WTC11 (cell line): Measurements from ENCODE around the gene MBOAT1. TPM values are rescaled to one million over a fixed set of nuclear protein-coding genes. Genes with fewer than 3 reads are reported as not detected.

Experiments used
- ATAC-seq: fragments of 200-7000 bp; cut with Tn5 transposase; 2 replicates; pipeline ENCODE4 v1.10.0; 2021; ENCODE audit warnings: mild to moderate bottlenecking, moderate library complexity
- CTCF ChIA-PET: fragments of 300-600 bp; sonication (Branson Sonifier 250); formaldehyde crosslinking; loops from one replicate; lab custom pipeline; 2021; ENCODE audit warnings: antibody characterized with exemption; lab: Charles Lee
- POLR2A ChIA-PET: fragments of 350-600 bp; sonication (Branson Sonifier 250); formaldehyde crosslinking; loops from one replicate; lab custom pipeline; 2021; ENCODE audit warnings: antibody characterized with exemption; lab: Charles Lee
- DNase-seq: peaks from one replicate; pipeline ENCODE4 v3.0.0; 2021; ENCODE audit warnings: low spot score
- H3K27ac Mint-ChIP-seq: 2 replicates; pipeline ENCODE4 v1.8.0; 2021; ENCODE audit warnings: mixed read lengths
- H3K27me3 Mint-ChIP-seq: 2 replicates; pipeline ENCODE4 v1.8.0; 2021; ENCODE audit warnings: low read depth, mild to moderate bottlenecking, moderate library complexity, mixed read lengths
- H3K36me3 Mint-ChIP-seq: 2 replicates; pipeline ENCODE4 v1.8.0; 2021; ENCODE audit warnings: mixed read lengths
- H3K4me1 Mint-ChIP-seq: 2 replicates; pipeline ENCODE4 v1.8.0; 2022; ENCODE audit warnings: mixed read lengths
- H3K4me3 Mint-ChIP-seq: 2 replicates; pipeline ENCODE4 v1.8.0; 2021; ENCODE audit warnings: mild to moderate bottlenecking, moderate library complexity, mixed read lengths
- H3K9me3 Mint-ChIP-seq: 2 replicates; pipeline ENCODE4 v1.8.0; 2021; ENCODE audit warnings: mixed read lengths
- ATF1 ChIP-seq: sonication (generic); formaldehyde crosslinking; IDR thresholded peaks from 2 replicates; pipeline ENCODE4 v1.8.1; 2023; ENCODE audit warnings: mild to moderate bottlenecking, moderate library complexity, missing genetic modification reagents
- CBFB ChIP-seq: sonication (generic); formaldehyde crosslinking; IDR thresholded peaks from 2 replicates; pipeline ENCODE4 v1.8.1; 2022; ENCODE audit warnings: mild to moderate bottlenecking, low read depth, missing genetic modification reagents
- CDX4 ChIP-seq: fragments of 250-450 bp; sonication (Bioruptor Pico); IDR thresholded peaks from 2 replicates; pipeline ENCODE4 v1.9.0; 2021; ENCODE audit warnings: moderate library complexity, mild to moderate bottlenecking, inconsistent platforms, borderline replicate concordance
- EMX1 ChIP-seq: fragments of 250-450 bp; sonication (Bioruptor Pico); IDR thresholded peaks from 2 replicates; pipeline ENCODE4 v1.8.0; 2021; ENCODE audit warnings: mild to moderate bottlenecking
- FOXK1 ChIP-seq: sonication (generic); formaldehyde crosslinking; IDR thresholded peaks from 2 replicates; pipeline ENCODE4 v1.8.0; 2022; ENCODE audit warnings: mild to moderate bottlenecking, moderate library complexity, missing genetic modification reagents
- FOXP1 ChIP-seq: sonication (generic); formaldehyde crosslinking; IDR thresholded peaks from 2 replicates; pipeline ENCODE4 v1.8.0; 2022; ENCODE audit warnings: missing genetic modification reagents, mild to moderate bottlenecking, moderate library complexity, borderline replicate concordance
- GRHL2 ChIP-seq: fragments of 250-450 bp; sonication (Bioruptor Pico); IDR thresholded peaks from 2 replicates; pipeline ENCODE4 v1.8.0; 2022; ENCODE audit warnings: mild to moderate bottlenecking, moderate library complexity; ENCODE audit not compliant: insufficient replicate concordance, severe bottlenecking
- HMGA2 ChIP-seq: fragments of 250-450 bp; sonication (Bioruptor Pico); IDR thresholded peaks from 2 replicates; pipeline ENCODE4 v1.4.0; 2021; ENCODE audit warnings: mild to moderate bottlenecking, moderate library complexity
- KAT7 ChIP-seq: sonication (generic); formaldehyde crosslinking; IDR thresholded peaks from 2 replicates; pipeline ENCODE4 v1.8.1; 2023; ENCODE audit warnings: missing genetic modification reagents, mild to moderate bottlenecking, borderline replicate concordance
- MAX ChIP-seq: sonication (generic); formaldehyde crosslinking; IDR thresholded peaks from 2 replicates; pipeline ENCODE4 v1.8.0; 2022; ENCODE audit warnings: mild to moderate bottlenecking, missing genetic modification reagents
- NFE2L1 ChIP-seq: sonication (generic); formaldehyde crosslinking; IDR thresholded peaks from 2 replicates; pipeline ENCODE4 v1.8.1; 2023; ENCODE audit warnings: missing genetic modification reagents
- NR1H2 ChIP-seq: sonication (generic); formaldehyde crosslinking; IDR thresholded peaks from 2 replicates; pipeline ENCODE4 v1.9.0; 2021; ENCODE audit warnings: mild to moderate bottlenecking, moderate library complexity, missing genetic modification reagents
- ZBTB21 ChIP-seq: sonication (generic); formaldehyde crosslinking; IDR thresholded peaks from 2 replicates; pipeline ENCODE4 v1.8.1; 2023; ENCODE audit warnings: mild to moderate bottlenecking, missing genetic modification reagents, borderline replicate concordance
- ZNF219 ChIP-seq: sonication (generic); formaldehyde crosslinking; IDR thresholded peaks from 2 replicates; pipeline ENCODE4 v1.8.0; 2023; ENCODE audit warnings: missing genetic modification reagents, mild to moderate bottlenecking, borderline replicate concordance
- ZNF232 ChIP-seq: sonication (generic); formaldehyde crosslinking; IDR thresholded peaks from 2 replicates; pipeline ENCODE4 v1.8.0; 2022; ENCODE audit warnings: mild to moderate bottlenecking, missing genetic modification reagents
- ZNF263 ChIP-seq: sonication (generic); formaldehyde crosslinking; IDR thresholded peaks from 2 replicates; pipeline ENCODE4 v1.8.1; 2022; ENCODE audit warnings: low read depth, mild to moderate bottlenecking, moderate library complexity, missing genetic modification reagents
- total RNA-seq: library from RNA; stranded (reverse); gene quantifications from 3 replicates; pipeline ENCODE4 v1.2.3, GENCODE V29; 2021
- TF ChIP-seq, protein P1 (sequence below): sonication (generic); formaldehyde crosslinking; IDR thresholded peaks from 2 replicates; pipeline ENCODE4 v1.8.0; 2022; ENCODE audit warnings: mild to moderate bottlenecking, missing genetic modification reagents
- TF ChIP-seq, protein P2 (sequence below): fragments of 250-450 bp; sonication (Bioruptor Pico); conservative IDR thresholded peaks from 2 replicates; pipeline ENCODE4 v1.9.0; 2021; ENCODE audit warnings: mild to moderate bottlenecking
- TF ChIP-seq, protein P3 (sequence below): fragments of 250-450 bp; sonication (Bioruptor Pico); IDR thresholded peaks from 2 replicates; pipeline ENCODE4 v1.9.0; 2021; ENCODE audit warnings: mild to moderate bottlenecking, borderline replicate concordance
- TF ChIP-seq, protein P4 (sequence below): sonication (generic); formaldehyde crosslinking; IDR thresholded peaks from 2 replicates; pipeline ENCODE4 v1.8.0; 2022; ENCODE audit warnings: missing genetic modification reagents

MBOAT1 gene
- total RNA-seq, 1 experiment from 2014 or later = 22.9 TPM

DNA sequence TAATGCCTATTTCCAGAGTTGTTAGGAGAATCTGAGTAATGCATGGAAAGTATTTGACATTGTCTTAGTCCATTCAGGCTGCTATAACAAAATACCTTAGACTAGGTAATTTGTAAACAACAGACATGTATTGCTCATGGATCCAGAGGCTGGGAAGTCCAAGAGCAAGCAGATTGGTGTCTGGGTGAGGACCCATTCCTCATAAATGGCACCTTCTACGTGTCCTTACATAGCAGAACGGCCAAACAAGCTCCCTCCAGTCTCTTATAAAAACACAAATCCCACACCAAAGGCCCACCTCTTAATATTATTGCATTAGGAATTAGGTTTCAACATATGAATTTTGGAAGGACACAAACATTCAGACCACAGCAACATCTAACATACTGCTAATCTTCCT is 30.2 kb downstream of the MBOAT1 start:
- POLR2A ChIA-PET = no interaction called here
- Mint-ChIP-seq H3K36me3 (peaks cover 20% of the 10 kb centered on the region), H3K27ac (no peak overlapping the region), H3K9me3 (peaks cover 21% of the 10 kb centered on the region), H3K4me3 (no peak overlapping the region), H3K27me3 (no peaks in the 10 kb centered on the region), H3K4me1 (no peaks in the 10 kb centered on the region)
- no peak for DNase-seq
- no peak for ATAC-seq
- TF ChIP-seq CDX4 (CRISPR knock-in tag) (no peak), ZNF232 (no peak), CBFB (CRISPR knock-in tag) (no peak), GRHL2 (CRISPR knock-in tag) (no peak), ZNF263 (CRISPR knock-in tag) (no peak), EMX1 (no peak), ATF1 (no peak), KAT7 (CRISPR knock-in tag) (no peak), FOXP1 (CRISPR knock-in tag) (no peak), HMGA2 (no peak), NR1H2 (no peak), ZNF219 (CRISPR knock-in tag) (no peak), ZBTB21 (CRISPR knock-in tag) (no peak), FOXK1 (no peak), MAX (CRISPR knock-in tag) (no peak), NFE2L1 (CRISPR knock-in tag) (no peak)
- TF ChIP-seq, protein P1, sequence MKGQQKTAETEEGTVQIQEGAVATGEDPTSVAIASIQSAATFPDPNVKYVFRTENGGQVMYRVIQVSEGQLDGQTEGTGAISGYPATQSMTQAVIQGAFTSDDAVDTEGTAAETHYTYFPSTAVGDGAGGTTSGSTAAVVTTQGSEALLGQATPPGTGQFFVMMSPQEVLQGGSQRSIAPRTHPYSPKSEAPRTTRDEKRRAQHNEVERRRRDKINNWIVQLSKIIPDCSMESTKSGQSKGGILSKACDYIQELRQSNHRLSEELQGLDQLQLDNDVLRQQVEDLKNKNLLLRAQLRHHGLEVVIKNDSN (CRISPR knock-in tag) = no peak
- TF ChIP-seq, protein P2, sequence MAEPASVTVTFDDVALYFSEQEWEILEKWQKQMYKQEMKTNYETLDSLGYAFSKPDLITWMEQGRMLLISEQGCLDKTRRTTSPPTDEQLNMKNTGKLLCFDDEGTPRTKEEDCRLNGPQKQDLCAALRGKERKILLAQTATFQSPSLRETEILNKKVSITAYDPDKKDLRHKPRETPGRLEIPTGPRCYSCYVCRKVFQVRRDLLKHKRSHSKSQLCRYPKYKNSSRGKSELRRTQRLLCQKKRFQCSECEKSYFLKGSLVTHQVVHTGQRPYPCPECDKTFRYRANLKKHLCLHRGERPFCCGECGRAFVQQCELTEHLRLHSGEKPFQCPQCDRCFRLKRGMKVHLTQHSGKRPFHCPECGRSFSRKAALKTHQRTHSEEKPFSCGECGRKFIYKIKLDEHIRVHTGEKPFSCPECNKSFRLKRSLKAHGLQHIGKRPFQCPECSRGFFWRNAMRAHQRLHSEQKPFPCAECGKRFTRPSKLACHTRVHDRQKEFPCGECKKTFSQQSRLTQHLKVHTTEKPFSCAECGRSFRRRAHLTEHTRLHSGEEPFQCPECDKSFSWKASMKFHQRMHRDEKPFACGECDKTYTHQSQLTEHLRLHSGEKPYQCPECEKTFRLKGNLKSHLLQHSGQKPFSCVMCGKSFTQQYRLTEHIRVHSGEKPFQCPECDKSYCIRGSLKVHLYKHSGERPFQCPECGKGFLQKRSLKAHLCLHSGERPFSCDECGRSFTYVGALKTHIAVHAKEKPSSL = no peak
- TF ChIP-seq, protein P3, sequence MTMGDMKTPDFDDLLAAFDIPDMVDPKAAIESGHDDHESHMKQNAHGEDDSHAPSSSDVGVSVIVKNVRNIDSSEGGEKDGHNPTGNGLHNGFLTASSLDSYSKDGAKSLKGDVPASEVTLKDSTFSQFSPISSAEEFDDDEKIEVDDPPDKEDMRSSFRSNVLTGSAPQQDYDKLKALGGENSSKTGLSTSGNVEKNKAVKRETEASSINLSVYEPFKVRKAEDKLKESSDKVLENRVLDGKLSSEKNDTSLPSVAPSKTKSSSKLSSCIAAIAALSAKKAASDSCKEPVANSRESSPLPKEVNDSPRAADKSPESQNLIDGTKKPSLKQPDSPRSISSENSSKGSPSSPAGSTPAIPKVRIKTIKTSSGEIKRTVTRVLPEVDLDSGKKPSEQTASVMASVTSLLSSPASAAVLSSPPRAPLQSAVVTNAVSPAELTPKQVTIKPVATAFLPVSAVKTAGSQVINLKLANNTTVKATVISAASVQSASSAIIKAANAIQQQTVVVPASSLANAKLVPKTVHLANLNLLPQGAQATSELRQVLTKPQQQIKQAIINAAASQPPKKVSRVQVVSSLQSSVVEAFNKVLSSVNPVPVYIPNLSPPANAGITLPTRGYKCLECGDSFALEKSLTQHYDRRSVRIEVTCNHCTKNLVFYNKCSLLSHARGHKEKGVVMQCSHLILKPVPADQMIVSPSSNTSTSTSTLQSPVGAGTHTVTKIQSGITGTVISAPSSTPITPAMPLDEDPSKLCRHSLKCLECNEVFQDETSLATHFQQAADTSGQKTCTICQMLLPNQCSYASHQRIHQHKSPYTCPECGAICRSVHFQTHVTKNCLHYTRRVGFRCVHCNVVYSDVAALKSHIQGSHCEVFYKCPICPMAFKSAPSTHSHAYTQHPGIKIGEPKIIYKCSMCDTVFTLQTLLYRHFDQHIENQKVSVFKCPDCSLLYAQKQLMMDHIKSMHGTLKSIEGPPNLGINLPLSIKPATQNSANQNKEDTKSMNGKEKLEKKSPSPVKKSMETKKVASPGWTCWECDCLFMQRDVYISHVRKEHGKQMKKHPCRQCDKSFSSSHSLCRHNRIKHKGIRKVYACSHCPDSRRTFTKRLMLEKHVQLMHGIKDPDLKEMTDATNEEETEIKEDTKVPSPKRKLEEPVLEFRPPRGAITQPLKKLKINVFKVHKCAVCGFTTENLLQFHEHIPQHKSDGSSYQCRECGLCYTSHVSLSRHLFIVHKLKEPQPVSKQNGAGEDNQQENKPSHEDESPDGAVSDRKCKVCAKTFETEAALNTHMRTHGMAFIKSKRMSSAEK (CRISPR knock-in tag) = no peak
- TF ChIP-seq, protein P4, sequence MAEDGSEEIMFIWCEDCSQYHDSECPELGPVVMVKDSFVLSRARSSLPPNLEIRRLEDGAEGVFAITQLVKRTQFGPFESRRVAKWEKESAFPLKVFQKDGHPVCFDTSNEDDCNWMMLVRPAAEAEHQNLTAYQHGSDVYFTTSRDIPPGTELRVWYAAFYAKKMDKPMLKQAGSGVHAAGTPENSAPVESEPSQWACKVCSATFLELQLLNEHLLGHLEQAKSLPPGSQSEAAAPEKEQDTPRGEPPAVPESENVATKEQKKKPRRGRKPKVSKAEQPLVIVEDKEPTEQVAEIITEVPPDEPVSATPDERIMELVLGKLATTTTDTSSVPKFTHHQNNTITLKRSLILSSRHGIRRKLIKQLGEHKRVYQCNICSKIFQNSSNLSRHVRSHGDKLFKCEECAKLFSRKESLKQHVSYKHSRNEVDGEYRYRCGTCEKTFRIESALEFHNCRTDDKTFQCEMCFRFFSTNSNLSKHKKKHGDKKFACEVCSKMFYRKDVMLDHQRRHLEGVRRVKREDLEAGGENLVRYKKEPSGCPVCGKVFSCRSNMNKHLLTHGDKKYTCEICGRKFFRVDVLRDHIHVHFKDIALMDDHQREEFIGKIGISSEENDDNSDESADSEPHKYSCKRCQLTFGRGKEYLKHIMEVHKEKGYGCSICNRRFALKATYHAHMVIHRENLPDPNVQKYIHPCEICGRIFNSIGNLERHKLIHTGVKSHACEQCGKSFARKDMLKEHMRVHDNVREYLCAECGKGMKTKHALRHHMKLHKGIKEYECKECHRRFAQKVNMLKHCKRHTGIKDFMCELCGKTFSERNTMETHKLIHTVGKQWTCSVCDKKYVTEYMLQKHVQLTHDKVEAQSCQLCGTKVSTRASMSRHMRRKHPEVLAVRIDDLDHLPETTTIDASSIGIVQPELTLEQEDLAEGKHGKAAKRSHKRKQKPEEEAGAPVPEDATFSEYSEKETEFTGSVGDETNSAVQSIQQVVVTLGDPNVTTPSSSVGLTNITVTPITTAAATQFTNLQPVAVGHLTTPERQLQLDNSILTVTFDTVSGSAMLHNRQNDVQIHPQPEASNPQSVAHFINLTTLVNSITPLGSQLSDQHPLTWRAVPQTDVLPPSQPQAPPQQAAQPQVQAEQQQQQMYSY = no peak
- CTCF ChIA-PET = no interaction called here
